Measurements from ENCODE around the gene NCOA3.
"Not testable (repeated sequence)": the region's sequence is repeated elsewhere in the genome, so short reads cannot be mapped to it uniquely, and the experiment has no call there.

NCOA3 gene

DNA sequence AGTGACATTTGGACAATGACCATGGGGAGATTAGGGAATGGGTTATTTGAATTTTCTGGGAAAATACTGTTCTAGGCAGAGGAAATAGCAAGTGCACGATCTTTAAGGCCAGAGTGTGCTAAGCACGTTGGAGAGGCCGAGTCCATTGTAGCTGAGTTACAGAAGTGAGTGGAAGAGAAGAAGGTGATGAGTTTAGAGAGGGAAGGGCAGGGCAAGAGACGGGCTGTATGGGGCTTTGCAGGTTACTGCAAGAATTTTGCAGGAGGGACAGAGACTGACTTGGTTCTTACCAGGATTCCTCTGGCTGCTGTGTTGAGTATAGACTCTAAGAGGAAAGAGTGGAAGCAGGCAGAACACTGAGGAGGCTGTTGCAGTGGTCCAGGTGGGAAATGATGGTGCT is 1.1 kb upstream of the NCOA3 start:
- no peak for DNase-seq (ENCODE audit: low read depth)

DNA sequence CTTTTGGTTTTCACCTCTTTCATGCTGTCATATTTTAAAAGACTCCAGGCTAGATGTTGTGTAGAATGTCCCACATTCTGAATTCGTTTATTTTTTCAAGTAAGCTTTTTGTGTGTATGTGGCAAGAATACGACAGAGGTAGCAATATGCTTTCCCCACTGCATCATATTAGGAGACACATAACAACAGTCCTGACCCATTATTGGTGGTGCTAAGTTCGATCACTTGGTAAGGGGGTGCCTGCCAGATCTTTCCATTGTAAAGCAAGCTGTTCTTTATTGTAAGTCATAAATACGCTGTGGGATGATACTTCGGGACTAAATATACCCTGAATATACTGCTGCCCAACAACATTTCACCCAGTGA is 588 bp upstream of the NCOA3 start:
- DNase-seq (ENCODE audit: low read depth), result no peak

DNA sequence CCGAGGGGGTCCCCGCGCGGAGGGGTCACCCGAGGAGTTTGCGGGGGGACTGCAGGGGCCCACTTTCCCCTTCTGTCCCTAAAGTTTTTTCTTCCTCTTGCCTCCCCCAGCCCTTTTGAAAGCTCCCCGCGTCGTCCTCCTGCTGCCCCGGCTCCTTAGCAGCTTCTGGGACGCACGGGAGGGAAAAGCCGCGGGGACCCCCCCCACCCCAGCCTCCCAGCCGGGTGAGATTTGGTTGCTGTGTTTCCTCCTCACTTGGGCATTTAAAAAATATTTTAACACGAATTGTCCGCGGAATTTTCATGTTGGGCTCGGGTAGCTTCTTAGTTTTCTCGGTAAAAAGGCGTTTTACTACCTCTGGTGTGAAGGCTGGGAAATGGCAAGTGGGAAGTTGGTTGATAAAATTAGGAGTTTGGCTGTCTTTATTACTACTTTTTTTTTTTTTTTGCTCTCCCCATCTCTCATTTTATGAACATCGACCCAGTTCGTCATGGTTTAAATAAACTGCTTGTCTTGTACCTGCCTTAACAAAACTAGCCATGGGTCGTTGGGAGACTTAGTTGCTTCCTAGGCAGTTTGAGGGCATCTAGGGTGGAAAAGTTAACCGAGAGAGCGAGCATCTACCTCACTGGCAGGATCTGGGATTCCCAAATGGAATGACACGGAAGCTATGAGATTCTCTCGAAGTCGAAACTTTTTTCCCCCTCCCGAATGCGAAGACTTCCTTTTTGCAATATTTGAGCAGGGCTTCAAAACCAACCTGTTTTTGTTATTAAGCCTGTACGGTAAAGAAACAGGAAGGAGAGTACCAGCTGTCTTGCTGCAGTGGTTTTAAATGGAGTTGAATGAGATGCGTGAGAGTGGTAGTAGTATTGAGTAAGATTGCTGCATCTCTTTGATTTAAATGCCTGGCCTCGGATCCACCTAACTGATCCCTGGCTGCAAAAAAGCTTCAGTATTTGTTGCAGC is 868 bp downstream of the NCOA3 start:
- no peak for DNase-seq (ENCODE audit: low read depth)

DNA sequence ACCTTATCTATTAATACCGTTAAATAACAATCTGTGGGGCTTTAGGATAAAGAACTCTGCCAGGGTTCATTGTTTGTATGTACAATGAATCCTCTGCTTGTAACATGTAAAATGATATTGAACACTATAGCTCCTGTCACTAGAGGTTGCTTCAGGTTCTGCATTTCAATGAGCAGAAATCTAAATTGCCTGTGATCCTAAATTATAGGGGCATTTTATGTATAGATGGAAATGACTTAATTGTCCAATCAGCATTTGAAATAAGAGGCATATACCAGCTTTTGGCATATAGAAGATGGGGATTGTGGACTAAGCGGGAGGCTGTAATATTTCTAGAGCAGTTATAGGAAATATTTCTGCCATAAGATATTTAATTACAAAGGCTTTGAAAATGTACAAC is 2.0 kb downstream of the NCOA3 start:
- DNase-seq (ENCODE audit: low read depth), result no peak

DNA sequence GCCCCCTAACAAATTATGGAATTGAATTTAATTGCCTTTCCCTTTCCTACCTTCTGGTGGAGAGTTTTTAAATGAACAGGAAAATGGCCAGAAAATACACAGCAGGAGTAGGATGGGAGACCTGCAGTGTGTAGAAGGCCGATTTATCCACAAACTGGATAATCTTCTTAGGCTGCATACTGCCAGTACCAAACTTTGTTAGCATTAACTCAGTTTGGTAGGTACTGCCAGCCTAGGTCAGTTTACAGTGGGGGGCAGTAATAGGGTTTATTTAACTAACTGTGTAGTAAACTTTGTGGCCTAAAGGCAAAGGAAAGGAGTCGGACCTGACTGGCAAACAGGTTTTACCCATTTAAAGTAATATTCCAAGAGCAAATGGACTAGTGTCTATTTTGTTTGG is 4.6 kb downstream of the NCOA3 start:
- DNase-seq (ENCODE audit: low read depth), result no peak

DNA sequence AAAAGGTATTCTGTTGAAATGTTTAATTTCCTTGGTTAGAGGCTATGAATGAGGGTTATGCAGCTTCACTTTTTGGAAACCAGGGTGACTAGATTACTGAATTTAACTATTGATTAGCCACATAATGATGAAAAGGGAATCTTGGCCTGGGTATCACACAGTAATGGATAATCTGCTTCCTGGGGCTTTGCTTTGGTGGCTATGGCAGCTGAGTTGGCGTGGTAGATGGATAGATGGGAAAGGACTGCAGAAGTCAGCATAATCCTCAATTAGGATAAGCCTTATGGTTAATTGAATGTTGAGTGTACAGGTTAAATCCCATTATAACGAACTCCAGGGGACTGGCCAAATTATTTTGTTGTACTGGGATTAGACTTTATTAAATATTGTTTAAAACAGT is 5.2 kb downstream of the NCOA3 start:
- no peak for DNase-seq (ENCODE audit: low read depth)

DNA sequence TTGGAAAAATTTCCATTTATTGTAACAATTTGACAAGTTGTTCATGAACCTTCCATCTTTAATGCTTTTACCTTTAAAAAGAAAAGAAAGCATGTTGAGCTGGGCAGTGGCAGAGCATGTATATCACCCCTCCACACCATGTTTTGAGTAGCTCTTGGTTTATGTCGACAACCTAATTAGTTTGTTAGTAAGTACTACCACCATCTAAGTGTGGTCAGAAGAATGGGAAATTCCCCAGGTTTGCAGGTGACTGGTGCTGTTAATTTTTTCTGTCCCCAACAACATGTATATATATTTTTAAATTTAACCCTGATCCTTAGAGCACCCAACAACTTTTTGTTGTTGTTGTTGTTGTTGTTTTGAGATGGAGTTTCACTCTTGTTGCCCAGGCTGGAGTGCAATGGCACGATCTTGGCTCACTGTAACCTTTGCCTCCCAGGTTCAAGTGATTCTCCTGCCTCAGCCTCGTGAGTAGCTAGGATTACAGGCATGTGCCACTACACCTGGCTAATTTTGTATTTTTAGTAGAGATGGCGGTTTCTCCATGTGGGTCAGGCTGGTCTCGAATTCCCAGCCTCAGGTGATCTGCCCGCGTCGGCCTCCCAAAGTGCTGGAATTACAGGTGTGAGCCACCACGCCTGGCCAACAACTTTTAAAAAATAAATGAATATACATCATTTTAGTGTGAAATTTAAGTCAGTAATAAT is 5.7 kb downstream of the NCOA3 start:
- not testable (repeated sequence) for DNase-seq (ENCODE audit: low read depth)

DNA sequence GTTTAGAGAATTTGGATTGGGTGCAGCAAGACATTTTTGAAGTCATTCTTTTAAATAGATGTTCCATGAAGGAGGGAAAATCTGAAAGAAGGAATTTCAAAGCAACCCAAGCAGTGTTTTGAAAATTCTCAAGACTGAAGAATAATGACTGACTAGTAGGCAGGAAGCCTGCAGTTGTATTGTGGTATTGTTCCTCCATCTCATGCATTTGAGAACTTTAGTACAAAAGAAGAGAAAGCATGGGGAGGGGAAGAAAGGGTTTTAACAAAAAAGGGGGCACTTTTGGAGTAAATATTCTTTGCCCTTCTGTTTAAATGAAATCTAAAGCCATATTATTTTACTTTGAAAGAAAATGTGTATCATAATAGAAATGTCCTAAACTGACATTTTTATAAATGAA is 6.6 kb downstream of the NCOA3 start:
- DNase-seq (ENCODE audit: low read depth), result no peak

DNA sequence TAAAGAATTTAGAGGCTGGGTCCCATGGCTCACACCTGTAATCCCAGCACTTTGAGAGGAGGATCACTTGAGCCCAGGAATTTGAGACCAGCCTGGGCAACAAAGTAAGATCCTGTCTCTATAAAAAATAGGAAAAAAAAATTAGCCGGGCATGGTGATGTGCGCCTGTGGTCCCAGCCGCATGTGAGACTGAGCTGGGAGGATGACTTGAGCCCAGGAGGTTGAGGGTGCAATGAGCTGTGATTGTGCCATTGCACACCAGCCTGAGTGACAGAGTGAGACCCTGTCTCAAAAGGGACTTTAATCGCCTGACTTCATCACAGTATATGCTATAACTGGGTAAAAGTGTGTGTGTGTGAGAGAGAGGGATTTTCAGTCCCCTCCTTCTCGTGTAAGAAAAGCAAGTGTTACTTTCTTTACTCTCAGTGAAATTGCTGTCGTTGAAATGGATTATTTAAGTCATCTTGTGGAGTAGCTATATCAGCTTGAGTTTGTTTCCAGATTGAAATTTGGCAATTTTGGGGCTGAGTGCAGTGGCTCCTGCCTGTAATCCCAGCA is 7.5 kb downstream of the NCOA3 start:
- DNase-seq (ENCODE audit: low read depth), result no peak

DNA sequence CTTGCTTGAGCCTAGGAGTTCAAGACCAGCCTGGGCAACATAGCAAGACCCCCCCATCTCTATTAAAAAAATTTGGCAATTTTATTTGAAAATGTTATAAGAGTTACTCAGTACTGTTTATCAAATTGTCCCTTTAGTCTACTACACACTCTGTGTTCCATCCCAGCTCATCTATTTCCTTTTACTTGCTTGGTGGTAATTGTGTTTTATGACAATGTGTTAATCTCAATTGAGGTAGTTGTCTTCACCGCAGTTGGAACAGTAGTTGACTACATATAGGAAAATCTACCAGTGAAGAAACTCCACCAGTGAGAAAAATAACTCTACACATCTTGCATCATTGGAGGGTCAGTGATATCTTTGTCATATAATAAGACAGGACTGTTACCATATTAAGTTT is 8.0 kb downstream of the NCOA3 start:
- no peak for DNase-seq (ENCODE audit: low read depth)

DNA sequence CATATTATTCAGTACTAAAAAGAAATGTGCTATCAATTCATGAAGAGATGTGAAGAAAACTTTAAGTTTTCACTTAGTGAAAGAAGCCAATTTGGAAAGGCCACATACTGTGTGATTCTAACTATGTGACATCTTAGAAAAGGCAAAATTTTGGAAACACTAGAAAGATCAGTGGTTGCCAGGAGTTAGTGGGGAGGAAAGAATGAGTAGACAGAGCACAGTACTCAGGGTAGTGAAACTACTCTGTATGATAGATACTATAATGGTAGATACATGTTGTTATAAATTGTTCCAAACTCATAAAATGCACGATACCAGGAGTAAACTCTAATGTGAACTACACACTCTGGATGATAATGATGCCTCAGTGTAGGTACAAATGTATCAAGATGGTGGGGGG is 14.2 kb downstream of the NCOA3 start:
- no peak for DNase-seq (ENCODE audit: low read depth)

DNA sequence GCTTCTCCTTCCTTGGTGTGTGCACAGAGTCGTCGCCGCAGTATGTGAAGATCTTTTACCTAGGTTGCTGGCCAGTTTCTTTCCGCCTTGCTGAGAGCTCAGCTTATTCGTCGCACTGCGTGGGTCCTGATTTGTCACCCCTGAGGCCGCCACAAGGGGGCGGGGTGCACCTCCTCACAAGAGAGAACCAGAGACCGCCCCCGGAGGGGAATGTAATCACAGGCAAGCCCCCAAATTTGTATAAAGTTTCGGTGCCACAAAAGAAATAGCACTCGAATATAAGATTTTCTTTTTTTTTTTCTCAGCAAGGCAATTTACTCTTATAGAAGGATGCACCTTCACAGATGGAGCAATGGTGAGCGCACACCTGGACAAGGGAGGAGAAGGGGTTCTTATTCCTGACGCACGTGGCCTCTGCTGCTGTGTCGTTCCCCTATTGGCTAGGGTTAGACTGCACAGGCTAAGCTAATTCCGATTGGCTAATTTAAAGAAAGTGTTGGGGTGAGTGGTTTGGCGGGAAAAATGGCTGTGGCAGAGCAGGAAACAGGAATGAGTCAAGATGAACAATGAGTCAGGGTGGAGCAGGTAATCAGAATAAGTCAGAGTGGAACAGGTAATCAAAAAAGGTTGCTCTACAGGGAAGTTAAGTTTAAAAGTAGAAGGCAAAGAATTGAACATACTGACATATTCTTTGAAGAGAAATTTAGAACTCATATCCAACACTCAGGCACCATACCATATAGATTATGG is 19.5 kb downstream of the NCOA3 start:
- no peak for DNase-seq (ENCODE audit: low read depth)

DNA sequence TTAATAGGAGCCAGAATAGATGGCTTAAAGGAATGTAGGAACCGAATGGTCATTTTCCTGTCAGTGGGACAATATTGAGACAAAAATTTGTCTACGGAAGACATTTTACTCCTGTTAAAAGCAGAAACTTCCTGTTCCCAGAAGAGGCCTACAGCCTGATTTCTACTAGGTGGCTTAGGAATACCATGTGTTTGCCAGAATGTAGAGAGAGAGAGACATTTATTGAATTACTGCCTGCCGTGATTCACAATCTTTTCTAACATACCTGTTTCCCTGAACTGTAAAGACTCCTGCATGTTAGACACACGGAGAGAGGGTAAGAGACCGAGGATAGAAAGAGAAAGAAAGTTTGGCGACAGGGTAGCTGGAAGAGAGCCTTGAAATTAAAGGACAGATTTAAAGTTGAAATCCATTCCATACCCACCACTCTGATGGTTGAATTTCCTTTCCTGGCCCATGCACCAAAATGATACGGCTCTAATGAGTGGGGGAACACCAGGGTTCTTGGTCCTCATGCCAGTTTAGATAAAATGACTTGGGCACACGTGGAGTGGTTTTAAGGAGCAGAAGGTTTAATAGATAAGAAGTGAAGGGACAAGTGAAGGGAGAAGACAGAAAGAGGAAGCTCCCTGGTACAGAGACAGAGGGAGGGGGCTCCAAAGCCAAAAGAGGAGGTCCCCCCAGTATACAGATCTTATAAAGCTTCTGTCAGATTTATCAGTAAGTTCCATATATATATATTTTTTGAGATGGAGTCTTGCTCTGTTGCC is 22.5 kb downstream of the NCOA3 start:
- peak; percentile 66 for DNase-seq (ENCODE audit: low read depth)

DNA sequence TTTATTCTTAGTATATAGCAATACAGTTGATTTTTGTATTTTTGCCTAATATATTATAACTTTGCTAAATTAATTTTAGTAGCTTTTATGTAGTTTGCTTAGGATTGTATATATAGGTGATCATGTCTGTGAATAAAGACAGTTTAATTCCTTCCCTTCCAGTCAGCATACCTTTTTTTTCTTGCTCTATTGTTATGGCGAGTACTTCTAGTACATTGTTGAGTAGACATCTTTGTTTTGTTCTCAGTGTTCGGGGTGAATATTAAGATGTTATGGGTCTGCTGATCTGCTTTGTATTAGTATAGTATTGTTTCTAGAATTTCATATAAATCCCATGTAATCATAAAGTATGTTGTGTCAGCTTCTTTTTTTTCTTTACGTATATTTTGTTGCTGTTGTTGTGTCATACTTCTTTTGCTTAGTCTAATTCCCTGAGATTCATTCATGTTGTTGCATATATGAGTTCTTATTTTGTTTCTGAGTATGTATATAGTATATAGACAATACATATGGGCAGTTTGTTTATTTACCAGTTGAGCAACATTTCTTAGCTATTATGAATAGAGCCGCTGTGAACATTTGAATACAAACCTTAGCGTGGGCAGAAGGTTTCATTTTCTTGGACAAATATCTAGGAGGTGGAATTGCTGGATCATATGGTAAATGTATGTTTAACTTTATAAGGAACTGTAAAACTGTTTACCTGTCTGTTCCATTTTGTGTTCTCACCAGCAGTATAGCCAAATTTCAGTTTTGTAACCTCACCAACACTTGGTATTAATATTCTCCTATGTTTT is 25.5 kb downstream of the NCOA3 start:
- DNase-seq (ENCODE audit: low read depth), result no peak

DNA sequence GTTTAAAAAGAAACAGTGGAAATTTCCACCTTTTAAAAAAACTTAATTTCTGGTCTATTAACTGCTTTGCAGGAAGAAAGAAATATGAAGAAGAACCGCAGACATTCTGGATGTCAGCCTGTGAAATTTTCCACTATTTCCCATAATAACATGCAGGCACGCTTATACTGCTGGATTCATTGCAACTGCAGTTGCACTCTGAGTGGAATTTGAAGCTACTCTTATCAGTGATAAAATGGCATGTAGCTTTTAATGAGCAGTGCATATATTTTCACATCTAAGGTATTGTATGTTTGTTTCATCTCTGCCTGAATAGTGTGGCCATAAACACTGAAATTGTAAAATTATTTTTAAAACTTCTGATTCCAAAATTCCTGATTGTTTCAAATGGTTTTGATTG is 28.2 kb downstream of the NCOA3 start:
- no peak for DNase-seq (ENCODE audit: low read depth)

DNA sequence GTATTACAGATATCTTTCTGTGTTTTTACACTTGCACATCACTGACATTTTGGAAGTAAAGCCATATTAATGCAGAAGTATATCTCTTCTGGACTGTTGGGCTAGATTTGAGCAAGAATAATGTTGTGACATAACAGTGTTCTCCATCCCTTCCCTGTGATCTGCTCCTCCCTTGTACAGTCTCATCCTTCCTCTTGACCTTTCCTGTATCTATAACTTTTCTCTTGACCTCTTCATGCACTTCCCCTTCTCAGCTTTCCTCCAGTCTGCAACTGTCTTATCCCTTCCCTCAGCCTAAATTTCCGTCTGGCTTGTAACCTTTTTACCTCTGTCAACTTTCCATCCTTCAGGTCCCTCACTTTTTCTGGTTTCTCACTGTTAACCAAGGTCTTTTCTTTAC is 29.8 kb downstream of the NCOA3 start:
- DNase-seq (ENCODE audit: low read depth), result no peak

DNA sequence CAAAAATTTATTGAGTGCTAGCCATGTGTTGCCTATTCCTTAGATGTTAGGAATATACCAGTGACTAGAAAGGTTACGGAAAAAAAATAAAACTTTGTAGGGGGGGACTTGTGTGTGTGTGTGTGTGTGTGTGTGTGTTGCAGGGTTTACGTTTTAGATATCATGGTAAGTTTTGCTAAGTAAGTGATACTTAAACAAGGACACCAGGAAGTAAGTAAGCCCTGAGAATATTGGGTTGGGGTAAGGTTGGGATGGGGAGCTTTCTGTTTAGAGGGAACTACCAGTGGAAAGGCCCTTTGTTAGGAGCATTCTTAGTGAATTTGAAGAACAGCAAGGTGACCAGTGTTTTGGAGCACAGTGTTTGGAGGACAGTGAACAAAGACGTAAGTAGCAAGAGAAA is 30.3 kb downstream of the NCOA3 start:
- no peak for DNase-seq (ENCODE audit: low read depth)

DNA sequence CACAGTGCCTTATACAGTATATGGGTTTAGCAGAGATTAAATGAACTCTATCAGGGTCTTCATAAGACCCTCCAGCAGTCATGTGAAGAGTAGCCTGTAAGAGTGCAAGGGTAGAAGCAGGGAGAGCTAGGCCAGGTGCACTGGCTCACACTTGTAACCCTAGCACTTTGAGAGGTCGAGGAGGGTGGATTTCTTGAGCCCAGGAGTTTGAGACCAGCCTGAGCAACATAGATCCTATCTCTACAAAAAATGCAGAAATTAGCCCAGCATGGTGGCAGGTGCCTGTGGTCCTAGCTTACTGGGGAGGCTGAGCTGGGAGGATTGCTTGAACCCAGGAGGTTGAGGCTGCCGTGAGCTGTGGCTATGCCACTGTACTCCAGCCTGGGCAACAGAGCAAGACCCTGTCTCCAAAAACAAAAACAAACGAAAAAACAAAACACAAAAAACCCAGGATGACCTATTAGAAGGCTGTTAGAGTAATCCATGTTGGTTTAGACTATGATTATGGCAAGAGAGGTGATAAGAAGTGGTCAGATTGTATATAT is 31.9 kb downstream of the NCOA3 start:
- no peak for DNase-seq (ENCODE audit: low read depth)

DNA sequence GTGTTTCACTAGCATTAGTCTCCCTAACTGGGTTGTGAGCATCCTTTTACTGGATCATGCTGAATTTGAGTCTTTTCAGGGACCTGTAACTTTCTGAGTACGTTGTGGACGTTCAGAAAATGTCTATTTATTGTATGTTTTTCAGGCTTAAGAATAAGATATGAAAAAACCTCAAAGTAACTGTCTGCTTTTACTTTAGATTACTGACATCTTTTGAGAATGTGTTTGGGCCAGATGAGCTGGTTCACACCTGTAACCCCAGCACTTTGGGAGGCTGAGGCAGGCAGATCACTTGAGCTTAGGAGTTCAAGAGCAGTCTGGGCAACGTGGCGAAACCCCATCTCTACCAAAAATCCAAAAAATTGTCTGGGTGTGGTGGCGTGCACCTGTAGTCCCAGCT is 32.7 kb downstream of the NCOA3 start:
- DNase-seq (ENCODE audit: low read depth), result no peak

DNA sequence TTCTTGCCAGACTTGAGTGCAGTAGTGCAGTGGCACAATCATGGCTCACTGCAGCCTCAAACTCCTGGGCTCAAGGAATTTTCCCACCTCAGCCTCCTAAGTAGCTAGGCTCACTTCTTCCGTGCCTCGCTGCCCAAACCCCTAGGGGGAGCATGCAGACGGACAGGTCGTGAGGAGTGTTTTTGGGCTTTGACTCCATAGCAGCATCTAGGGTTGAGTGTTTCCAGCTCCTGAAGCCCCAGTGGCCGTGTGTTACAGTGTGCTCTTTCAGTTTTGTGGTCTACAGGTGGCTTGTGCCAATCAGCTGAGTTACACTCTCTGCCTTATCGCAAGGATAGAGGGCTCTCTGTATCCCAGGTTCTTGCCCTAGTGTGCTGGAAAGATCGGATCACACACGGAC is 33.4 kb downstream of the NCOA3 start:
- DNase-seq (ENCODE audit: low read depth), result no peak

DNA sequence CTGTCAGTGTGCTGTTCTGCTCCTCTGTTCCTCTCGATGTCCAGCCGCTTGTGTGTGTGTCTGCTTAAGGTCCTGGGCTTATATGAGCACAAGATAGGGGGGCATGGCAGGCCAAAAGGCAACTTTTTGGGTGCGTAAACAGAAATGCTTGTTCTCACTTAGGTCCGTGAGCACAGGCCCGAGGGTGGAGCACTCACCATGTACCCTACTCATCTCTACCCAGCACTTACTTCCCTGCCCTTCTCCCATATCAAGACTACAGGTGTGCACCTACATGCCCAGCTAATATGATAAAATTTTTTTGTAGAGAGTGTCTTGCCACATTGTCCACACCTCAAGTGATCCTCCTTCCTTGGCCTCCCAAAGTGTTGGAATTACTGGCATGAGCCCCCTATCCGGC is 34.3 kb downstream of the NCOA3 start:
- DNase-seq (ENCODE audit: low read depth), result no peak

Data from CMK (cell line).